ENCODE measurements around the gene WDCP.
"Not testable (repeated sequence)": the region's sequence is repeated elsewhere in the genome, so short reads cannot be mapped to it uniquely, and the experiment has no call there.

The WDCP gene

GRCh38 chr2:24065341-24065740 is 18.1 kb upstream of the WDCP start:
- no peak for DNase-seq (ENCODE audit: low read depth, low spot score)

- DNase-seq (ENCODE audit: low read depth, low spot score), result no peak
Measured at GRCh38 chr2:24058564-24059271, 11.5 kb upstream of the WDCP start.

GRCh38 chr2:24055750-24056149 is 8.6 kb upstream of the WDCP start:
- no peak for DNase-seq (ENCODE audit: low read depth, low spot score)

GRCh38 chr2:24054366-24055010 is 7.3 kb upstream of the WDCP start:
- no peak for DNase-seq (ENCODE audit: low read depth, low spot score)

- DNase-seq (ENCODE audit: low read depth, low spot score), result no peak
Measured at GRCh38 chr2:24052951-24053350, 5.8 kb upstream of the WDCP start.

- no peak for DNase-seq (ENCODE audit: low read depth, low spot score)
Measured at GRCh38 chr2:24051833-24052232, 4.6 kb upstream of the WDCP start.

- DNase-seq (ENCODE audit: low read depth, low spot score), result no peak
Measured at GRCh38 chr2:24050041-24050979, 3.1 kb upstream of the WDCP start.

- no peak for DNase-seq (ENCODE audit: low read depth, low spot score)
Measured at GRCh38 chr2:24049485-24050021, 2.4 kb upstream of the WDCP start, which contains the start of gene FKBP1B. TSS of gene FKBP1B (plus strand) at chr2:24049741. CDS start at chr2:24049850, 109 bp downstream.

GRCh38 chr2:24048769-24049484 is 1.7 kb upstream of the WDCP start:
- no peak for DNase-seq (ENCODE audit: low read depth, low spot score)

- DNase-seq (ENCODE audit: low read depth, low spot score), result no peak
Measured at GRCh38 chr2:24047703-24048033, 477 bp upstream of the WDCP start.

- no peak for DNase-seq (ENCODE audit: low read depth, low spot score)
Measured at GRCh38 chr2:24046599-24046929, 627 bp downstream of the WDCP start.

- DNase-seq (ENCODE audit: low read depth, low spot score), result no peak
Measured at GRCh38 chr2:24045511-24046508, 1.4 kb downstream of the WDCP start.

GRCh38 chr2:24043133-24043532 is 4.1 kb downstream of the WDCP start:
- DNase-seq (ENCODE audit: low read depth, low spot score), result not testable (repeated sequence)

- no peak for DNase-seq (ENCODE audit: low read depth, low spot score)
Measured at GRCh38 chr2:24040511-24040910, 6.7 kb downstream of the WDCP start.

GRCh38 chr2:24038786-24039499 is 8.2 kb downstream of the WDCP start:
- no peak for DNase-seq (ENCODE audit: low read depth, low spot score)

GRCh38 chr2:24026233-24026632 is 21.0 kb downstream of the WDCP start:
- DNase-seq (ENCODE audit: low read depth, low spot score), result peak; percentile 83

- no peak for DNase-seq (ENCODE audit: low read depth, low spot score)
Measured at GRCh38 chr2:24024996-24025663, 22.1 kb downstream of the WDCP start.

- DNase-seq (ENCODE audit: low read depth, low spot score), result no peak
Measured at GRCh38 chr2:24024018-24024417, 23.2 kb downstream of the WDCP start.

- no peak for DNase-seq (ENCODE audit: low read depth, low spot score)
Measured at GRCh38 chr2:24022975-24023575, 24.1 kb downstream of the WDCP start.

Measured in iPS DF 19.7 (cell line).